SK-N-SH (cell line): ENCODE results near the gene PLCG1.

Experiments used
- EP300 ChIP-seq, 2 experiments: IDR thresholded peaks; 2 replicates each; pipeline versions ENCODE4 v1.4.0 to v1.6.1; 2012; ENCODE audit warnings: borderline replicate concordance in 1 of 2, low read depth in 1 of 2, low read length in 1 of 2
- REST ChIP-seq: IDR thresholded peaks from 2 replicates; pipeline ENCODE4 v1.6.1; 2012; ENCODE audit warnings: mild to moderate bottlenecking, low read depth, low read length, moderate library complexity
- TF ChIP-seq, protein P1 (sequence below): fragments of 200-600 bp; sonication (generic); IDR thresholded peaks from 2 replicates; pipeline ENCODE4 v1.6.1; 2017; ENCODE audit warnings: antibody characterized with exemption, mild to moderate bottlenecking, moderate library complexity

GRCh38 chr20:41110012-41110411 is 27.3 kb upstream of the PLCG1 start:
- TF ChIP-seq, protein P1, sequence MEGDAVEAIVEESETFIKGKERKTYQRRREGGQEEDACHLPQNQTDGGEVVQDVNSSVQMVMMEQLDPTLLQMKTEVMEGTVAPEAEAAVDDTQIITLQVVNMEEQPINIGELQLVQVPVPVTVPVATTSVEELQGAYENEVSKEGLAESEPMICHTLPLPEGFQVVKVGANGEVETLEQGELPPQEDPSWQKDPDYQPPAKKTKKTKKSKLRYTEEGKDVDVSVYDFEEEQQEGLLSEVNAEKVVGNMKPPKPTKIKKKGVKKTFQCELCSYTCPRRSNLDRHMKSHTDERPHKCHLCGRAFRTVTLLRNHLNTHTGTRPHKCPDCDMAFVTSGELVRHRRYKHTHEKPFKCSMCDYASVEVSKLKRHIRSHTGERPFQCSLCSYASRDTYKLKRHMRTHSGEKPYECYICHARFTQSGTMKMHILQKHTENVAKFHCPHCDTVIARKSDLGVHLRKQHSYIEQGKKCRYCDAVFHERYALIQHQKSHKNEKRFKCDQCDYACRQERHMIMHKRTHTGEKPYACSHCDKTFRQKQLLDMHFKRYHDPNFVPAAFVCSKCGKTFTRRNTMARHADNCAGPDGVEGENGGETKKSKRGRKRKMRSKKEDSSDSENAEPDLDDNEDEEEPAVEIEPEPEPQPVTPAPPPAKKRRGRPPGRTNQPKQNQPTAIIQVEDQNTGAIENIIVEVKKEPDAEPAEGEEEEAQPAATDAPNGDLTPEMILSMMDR, result no peak
- TF ChIP-seq EP300 (IDR thresholded peaks at IDR 0.05; ENCODE audit: borderline replicate concordance in 1 of 2, low read depth in 1 of 2, low read length in 1 of 2) (no peak), REST (no peak)
